Measurements from ENCODE around the gene CNIH3.

DNA sequence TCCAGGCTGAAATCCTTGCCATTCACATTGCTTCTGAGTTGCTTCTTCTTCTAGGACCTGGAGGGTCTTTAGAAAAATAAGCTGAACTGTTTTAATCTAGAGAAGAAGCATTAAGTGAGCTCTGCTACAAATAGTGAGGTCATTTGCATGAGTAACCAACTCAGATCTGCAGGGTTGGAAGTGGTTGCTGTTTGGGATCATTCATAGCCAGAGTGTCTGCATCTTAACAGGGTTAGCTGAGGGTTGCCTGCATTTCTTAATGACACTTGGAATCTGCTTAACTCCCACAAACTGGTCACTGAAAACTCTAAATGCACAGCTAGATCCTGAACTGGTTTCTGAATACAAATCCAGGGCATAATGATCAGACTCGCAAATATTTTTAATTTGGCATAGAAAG is 9.9 kb downstream of the CNIH3 start:
- TF ChIP-seq, protein P1, sequence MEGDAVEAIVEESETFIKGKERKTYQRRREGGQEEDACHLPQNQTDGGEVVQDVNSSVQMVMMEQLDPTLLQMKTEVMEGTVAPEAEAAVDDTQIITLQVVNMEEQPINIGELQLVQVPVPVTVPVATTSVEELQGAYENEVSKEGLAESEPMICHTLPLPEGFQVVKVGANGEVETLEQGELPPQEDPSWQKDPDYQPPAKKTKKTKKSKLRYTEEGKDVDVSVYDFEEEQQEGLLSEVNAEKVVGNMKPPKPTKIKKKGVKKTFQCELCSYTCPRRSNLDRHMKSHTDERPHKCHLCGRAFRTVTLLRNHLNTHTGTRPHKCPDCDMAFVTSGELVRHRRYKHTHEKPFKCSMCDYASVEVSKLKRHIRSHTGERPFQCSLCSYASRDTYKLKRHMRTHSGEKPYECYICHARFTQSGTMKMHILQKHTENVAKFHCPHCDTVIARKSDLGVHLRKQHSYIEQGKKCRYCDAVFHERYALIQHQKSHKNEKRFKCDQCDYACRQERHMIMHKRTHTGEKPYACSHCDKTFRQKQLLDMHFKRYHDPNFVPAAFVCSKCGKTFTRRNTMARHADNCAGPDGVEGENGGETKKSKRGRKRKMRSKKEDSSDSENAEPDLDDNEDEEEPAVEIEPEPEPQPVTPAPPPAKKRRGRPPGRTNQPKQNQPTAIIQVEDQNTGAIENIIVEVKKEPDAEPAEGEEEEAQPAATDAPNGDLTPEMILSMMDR (conservative IDR thresholded peaks at IDR 0.05), result no peak
- no peak for TF ChIP-seq ZFX (IDR thresholded peaks at IDR 0.05)

All from C4-2B (cell line).